ENCODE results near the gene GRM5.

- TF ChIP-seq POLR2AphosphoS5 (IDR thresholded peaks at IDR 0.05; ENCODE audit: low read depth, low read length) = no peak
- TF ChIP-seq POLR2A (IDR thresholded peaks at IDR 0.05; ENCODE audit: low read depth, low read length) = no peak
- no peak for TF ChIP-seq TAF1 (IDR thresholded peaks at IDR 0.05; ENCODE audit: low read depth, low read length)
- TF ChIP-seq SPI1 (IDR thresholded peaks at IDR 0.05; ENCODE audit: low read depth, low read length) = no peak
These were observed 543.0 kb downstream of the GRM5 start for GRCh38 chr11:88522624-88523385.
